ENCODE measurements around the gene BBOF1. TPM values are rescaled to one million over a fixed set of nuclear protein-coding genes. Genes with fewer than 3 reads are reported as not detected.
A peak's percentile ranks its signal among the peaks of the same experiment; 100 is the strongest.

Gene BBOF1
- total and polyA plus RNA-seq, 9 of the 15 experiments (the other 6 are each of a cell fraction or from before 2014, with no cell fraction given), result 1.3 to 4.9 (median 4.2) TPM

DNA sequence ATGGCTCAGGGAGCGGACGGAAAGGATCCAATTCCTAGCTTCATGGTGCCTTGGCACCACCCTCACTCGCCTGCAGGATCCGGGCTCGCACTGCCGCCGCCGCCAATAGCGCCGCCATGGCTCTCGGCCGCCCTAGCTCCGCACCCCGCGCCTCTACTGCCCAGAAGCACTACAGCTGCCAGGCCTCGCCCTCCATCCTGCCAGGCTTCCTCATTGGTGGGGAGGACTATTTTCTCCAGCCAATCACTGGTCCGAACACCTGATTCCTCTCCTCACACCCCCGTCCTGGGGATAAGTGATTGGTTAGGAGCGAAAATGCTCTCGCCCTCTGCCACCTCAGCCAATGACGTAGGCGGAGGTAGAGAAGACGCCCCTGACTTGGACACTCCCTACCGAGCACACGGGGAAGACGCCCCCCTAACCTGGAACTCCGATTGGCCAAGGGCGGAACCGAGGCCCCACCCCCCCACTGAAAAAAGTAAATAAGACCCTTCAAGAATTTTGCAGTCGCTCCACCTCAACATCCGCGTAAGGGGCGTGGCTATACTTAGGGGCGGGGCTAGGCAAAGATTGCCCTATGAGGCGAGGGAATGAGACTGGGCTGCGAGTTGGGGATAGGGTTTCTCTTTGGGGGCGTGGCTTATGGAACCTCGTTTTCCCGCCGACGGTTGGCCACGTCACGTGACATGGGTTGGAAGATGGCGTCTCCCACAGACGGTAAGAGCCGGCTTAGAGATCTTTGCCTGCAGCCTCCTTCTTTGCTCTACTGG, 65.3 kb downstream of the BBOF1 start, which contains the start of the genes ALDH6A1 and LIN52 (continued):
- TF ChIP-seq RFX1 (IDR thresholded peaks at IDR 0.05) (no peak), FOXJ2 (tag; IDR thresholded peaks at IDR 0.05) (peak; percentile 72; the same call in 1 of the 2 replicates), POLR2A (conservative IDR thresholded peaks at IDR 0.05) (peak; percentile 80), ARID1B (IDR thresholded peaks at IDR 0.05) (no peak), ZFP1 (CRISPR knock-in tag; IDR thresholded peaks at IDR 0.05) (no peak), FOXK1 (CRISPR knock-in tag; IDR thresholded peaks at IDR 0.05; ENCODE audit: borderline replicate concordance) (peak; percentile 81; the same call in 1 of the 2 replicates), CEBPB (tag; IDR thresholded peaks at IDR 0.05) (no peak), FOSL1 (tag; conservative IDR thresholded peaks at IDR 0.05) (no peak), TOE1 (IDR thresholded peaks at IDR 0.05; ENCODE audit: borderline replicate concordance) (peak; percentile 100), TOE1 (CRISPR knock-in tag; IDR thresholded peaks at IDR 0.05; ENCODE audit: borderline replicate concordance, low read depth) (no peak), REST (IDR thresholded peaks at IDR 0.05; ENCODE audit: borderline replicate concordance) (peak; percentile 68), REST (CRISPR knock-in tag; IDR thresholded peaks at IDR 0.05; ENCODE audit: low read depth) (no peak), PHF21A (IDR thresholded peaks at IDR 0.05; ENCODE audit: borderline replicate concordance, low read depth) (no peak), DNMT1 (IDR thresholded peaks at IDR 0.05) (no peak), SRF (CRISPR knock-in tag; IDR thresholded peaks at IDR 0.05) (peak in 1 of 2 experiments; percentile 75; a peak in 1 of 4 replicates), NCOA4 (IDR thresholded peaks at IDR 0.05; ENCODE audit: partially characterized antibody) (no peak), ZNF583 (CRISPR knock-in tag; IDR thresholded peaks at IDR 0.05) (no peak), ZC3H11A (IDR thresholded peaks at IDR 0.05; ENCODE audit: low read depth, low read length) (no peak)
- TF ChIP-seq, protein P1, sequence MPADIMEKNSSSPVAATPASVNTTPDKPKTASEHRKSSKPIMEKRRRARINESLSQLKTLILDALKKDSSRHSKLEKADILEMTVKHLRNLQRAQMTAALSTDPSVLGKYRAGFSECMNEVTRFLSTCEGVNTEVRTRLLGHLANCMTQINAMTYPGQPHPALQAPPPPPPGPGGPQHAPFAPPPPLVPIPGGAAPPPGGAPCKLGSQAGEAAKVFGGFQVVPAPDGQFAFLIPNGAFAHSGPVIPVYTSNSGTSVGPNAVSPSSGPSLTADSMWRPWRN (IDR thresholded peaks at IDR 0.05; ENCODE audit: low read depth), result no peak

All from K562 (cell line).